Measurements from ENCODE around the gene MESP2.

The MESP2 gene

DNA sequence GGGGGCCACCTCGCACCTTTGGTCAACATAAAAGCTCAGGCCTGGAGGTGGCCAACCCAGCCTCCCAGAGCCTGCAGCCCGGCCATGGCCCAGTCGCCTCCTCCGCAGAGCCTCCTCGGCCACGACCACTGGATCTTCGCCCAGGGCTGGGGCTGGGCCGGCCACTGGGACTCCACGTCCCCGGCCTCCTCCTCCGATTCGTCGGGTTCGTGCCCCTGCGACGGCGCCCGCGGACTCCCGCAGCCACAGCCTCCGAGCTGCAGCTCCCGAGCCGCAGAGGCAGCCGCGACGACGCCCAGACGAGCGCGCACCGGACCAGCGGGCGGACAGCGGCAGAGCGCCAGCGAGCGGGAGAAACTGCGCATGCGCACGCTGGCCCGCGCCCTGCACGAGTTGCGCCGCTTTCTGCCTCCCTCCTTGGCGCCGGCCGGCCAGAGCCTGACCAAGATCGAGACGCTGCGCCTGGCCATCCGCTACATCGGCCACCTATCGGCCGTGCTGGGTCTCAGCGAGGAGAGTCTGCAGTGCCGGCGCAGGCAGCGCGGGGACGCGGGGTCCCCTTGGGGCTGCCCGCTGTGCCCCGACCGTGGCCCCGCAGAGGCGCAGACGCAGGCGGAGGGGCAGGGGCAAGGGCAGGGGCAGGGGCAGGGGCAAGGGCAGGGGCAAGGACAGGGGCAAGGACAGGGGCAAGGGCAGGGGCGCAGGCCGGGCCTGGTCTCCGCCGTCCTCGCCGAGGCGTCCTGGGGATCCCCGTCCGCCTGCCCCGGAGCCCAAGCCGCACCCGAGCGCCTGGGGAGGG, at the start of gene MESP2:
TSS of gene MESP2 (plus strand) at position 59 of the 799 bp plus-strand sequence. CDS start at position 85, 26 bp downstream.
- DNase-seq: peak; percentile 58

- no peak for DNase-seq
Measured at GRCh38 chr15:89728254-89728653, 47.9 kb upstream of the MESP2 start.

GRCh38 chr15:89731275-89731674, 44.9 kb upstream of the MESP2 start:
- no peak for DNase-seq

DNA sequence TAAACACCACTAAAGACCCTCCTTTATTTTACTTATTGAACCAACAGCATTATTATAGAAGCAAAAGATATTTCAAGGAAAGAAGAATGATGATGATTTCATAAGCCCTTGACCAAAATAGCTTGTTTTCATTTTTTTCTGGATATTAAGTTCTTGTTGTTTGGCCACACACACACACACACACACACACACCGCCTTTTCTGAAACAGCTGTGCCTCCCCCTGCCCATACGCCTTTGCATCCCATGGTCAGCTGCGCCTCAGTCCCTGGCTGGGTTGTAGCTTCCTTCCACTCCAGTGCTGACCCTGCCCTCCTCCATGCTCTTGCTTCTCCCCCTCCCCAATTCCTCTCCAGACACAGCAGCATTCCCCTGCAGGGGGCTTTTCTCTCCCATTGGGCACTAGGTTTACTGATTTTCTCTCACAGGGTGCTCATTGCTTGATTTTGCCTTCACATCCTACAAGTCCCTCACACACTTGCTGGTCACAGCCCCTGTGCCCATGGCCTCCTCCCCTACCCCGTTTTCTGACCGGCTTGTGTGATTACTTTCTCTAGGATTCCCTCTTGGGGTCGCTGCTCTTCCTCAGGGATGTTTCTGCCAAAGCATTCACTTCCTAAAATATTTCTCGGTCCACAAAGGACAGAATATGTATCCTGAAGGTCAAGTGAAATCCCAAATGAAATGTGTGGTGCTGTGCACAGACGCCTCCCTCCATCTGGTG, 43.5 kb upstream of the MESP2 start:
- DNase-seq: no peak

GRCh38 chr15:89735773-89736172, 40.4 kb upstream of the MESP2 start:
- no peak for DNase-seq

- DNase-seq: peak; percentile 68
Measured at GRCh38 chr15:89740137-89740536, 36.0 kb upstream of the MESP2 start.

DNA sequence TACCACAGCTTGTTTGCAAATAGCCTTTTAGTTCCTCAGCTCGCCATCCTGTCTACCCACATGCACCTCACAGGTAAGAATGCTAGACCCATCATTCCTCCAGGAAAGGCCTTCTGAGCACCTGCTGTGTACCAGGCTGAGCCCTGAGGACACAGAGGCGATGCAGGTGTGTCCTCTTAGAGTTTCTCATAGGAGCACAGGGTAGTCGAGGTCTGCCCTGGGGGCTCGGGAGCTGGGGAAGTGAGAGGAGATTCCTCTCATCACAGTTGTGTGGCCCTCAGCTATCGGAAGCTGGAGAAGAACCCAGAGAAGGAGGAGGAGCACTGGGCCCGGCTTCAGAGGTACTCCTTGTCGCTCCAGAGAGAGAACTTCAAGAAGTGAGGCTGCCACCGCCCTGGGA, 33.1 kb upstream of the MESP2 start:
- no peak for DNase-seq

- DNase-seq: no peak
Measured at GRCh38 chr15:89743594-89743993, 32.5 kb upstream of the MESP2 start.

GRCh38 chr15:89745131-89745530, 31.0 kb upstream of the MESP2 start:
- DNase-seq: no peak

- no peak for DNase-seq
Measured at GRCh38 chr15:89745768-89746167, 30.4 kb upstream of the MESP2 start.

- no peak for DNase-seq
Measured at GRCh38 chr15:89746386-89746780, 29.7 kb upstream of the MESP2 start.

GRCh38 chr15:89747708-89748682, 28.1 kb upstream of the MESP2 start:
- no peak for DNase-seq

DNA sequence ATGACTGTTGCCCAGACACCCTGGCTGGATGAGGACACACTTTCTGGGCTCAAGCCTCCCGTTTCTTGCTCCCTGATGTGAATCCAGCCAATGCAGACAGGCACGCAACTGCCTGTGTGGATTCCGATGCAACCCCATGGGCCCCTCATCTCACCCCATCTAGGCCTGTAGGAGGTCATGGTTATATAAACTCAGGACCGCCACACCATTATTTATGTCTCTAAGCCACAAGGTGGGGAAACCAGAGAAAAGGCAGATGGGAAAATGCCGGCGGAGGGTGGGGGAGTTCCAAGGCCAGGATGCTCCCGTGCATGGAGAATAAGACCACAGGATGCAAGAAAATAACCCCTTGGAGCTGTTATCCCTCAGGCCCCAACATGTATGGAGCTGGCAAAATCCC, 27.1 kb upstream of the MESP2 start:
- DNase-seq: no peak

- no peak for DNase-seq
Measured at GRCh38 chr15:89749526-89749925, 26.6 kb upstream of the MESP2 start.

GRCh38 chr15:89749951-89750559, 26.1 kb upstream of the MESP2 start:
- peak; percentile 15 for DNase-seq

DNA sequence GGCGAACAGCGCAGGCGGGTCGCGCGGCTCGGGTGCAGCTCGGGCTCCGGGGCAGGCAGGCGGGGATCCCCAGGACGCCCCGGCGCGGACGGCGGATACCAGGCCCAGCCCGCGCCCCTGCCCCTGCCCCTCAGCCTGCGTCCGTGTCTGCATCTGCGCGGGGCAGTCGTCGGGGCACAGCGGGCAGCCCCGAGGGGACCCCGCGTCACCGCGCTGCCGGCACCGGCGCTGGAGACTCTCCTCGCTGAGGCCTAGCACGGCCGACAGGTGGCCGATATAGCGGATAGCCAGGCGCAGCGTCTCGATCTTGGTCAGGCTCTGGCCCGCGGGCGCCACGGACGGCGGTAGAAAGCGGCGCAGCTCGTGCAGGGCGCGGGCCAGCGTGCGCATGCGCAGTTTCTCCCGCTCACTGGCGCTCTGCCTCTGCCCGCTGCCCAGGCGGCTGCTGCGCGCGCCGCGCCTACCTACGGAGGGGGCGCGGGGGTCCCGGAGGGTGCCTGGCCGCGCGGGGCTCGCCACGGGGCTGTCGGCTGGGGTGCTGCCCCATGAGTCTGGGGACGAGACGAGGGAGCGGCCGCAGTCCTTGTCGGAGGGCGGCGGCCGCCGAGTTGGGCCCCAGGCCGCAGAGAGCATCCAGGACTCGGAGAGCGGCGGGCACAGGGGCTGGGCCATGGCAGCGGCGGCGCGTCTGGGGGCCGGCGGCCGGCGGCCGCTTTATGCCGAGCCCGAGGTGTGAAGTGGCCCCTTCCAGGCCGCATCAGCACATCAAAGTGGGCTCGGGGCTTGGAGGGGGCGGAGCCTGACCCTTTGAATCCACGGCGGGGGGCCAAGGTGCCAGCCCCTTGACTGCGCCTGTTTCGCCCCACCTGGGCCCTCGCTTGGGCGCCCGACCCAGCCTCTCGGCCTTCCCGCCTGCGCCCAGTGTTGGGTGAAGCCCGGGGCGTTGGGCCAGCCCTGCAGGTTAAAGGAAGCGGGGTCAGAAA, 25.3 kb upstream of the MESP2 start, which contains the start of gene MESP1:
TSS of gene MESP1 (minus strand) at position 690 of the 983 bp plus-strand sequence. CDS start at position 672, 18 bp downstream.
- peak; percentile 87 for DNase-seq

- no peak for DNase-seq
Measured at GRCh38 chr15:89751748-89752147, 24.4 kb upstream of the MESP2 start.

GRCh38 chr15:89753855-89754254, 22.3 kb upstream of the MESP2 start:
- no peak for DNase-seq

DNA sequence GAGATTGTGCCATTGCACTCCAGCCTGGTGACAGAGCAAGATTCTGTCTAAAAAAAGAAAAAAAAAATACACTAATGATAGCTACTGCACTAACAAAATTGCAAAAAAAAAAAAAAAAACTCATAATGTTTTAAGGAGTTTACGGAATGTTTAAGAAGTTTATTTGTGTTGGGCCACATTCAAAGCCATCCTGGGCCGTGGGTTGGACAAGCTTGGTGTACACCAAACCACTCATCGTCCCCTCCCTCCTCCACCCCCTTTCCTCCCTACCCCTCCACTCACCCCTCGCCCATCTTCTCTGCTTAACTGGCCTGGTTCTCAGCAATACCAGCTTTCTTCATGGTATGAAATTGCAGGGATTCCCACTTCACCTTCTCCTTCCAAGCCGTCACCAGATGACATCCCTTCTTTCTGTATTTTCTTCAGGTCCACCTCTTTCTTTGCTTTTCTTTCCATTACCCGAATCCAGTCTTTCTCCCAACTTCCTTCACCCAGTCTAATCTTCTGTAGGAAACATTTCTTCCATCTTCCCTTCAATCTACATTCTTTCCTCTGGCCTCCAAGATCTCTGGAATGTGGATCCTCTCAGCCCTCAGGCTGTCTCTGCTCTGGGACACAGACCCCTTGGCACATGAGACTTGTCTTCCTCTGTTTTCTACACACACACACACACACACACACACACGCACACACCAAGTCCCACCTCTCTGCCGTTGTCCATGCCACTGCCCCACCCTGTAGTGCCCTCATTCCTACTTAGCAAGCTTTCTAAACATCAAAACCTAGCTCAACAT, 21.6 kb upstream of the MESP2 start:
- no peak for DNase-seq

GRCh38 chr15:89755701-89756100, 20.4 kb upstream of the MESP2 start:
- no peak for DNase-seq

All from NCI-H345 (cell line).